Esophagus muscularis mucosa (tissue), 4 donors: ENCODE results near the gene S100A1. TPM values are rescaled to one million over a fixed set of nuclear protein-coding genes. Genes with fewer than 3 reads are reported as not detected.

Source experiments
- DNase-seq: peaks from one replicate; pipeline ENCODE4 v3.0.0-alpha.2; 2017; ENCODE audit errors: extremely low spot score
- H3K27ac ChIP-seq, 4 donors: fragments of 200-600 bp; sonication (generic); replicated peaks in 1 of 4; 1 replicate in 3 of 4; 2 replicates in 1 of 4; pipeline ENCODE4 v1.5.1; 2016 to 2019; ENCODE audit warnings: mild to moderate bottlenecking in 1 of 4
- H3K27me3 ChIP-seq, 4 donors: fragments of 200-600 bp; sonication (generic); one replicate each; pipeline versions ENCODE4 v1.5.1 to v1.6.0; 2016 to 2019
- H3K36me3 ChIP-seq, 4 donors: fragments of 200-600 bp; sonication (generic); one replicate each; pipeline ENCODE4 v1.5.1; 2016 to 2019
- H3K4me1 ChIP-seq, 4 donors: fragments of 200-600 bp; sonication (generic); one replicate each; pipeline ENCODE4 v1.5.1; 2016 to 2019
- H3K4me3 ChIP-seq, 4 donors: fragments of 200-600 bp; sonication (generic); 1 replicate in 2 of 4; 2 replicates in 2 of 4; pipeline ENCODE4 v1.5.1; 2016 to 2019; ENCODE audit warnings: mild to moderate bottlenecking in 4 of 4, moderate library complexity in 1 of 4
- H3K9me3 ChIP-seq, 4 donors: fragments of 200-600 bp; sonication (generic); 1 replicate in 3 of 4; 2 replicates in 1 of 4; pipeline ENCODE4 v1.5.1; 2016 to 2019
- EP300 ChIP-seq: sonication (generic); formaldehyde crosslinking; IDR thresholded peaks from one replicate; pipeline ENCODE4 v1.6.1; 2017; ENCODE audit warnings: antibody characterized with exemption
- POLR2A ChIP-seq: fragments of 450-650 bp; IDR thresholded peaks from one replicate; pipeline ENCODE4 v1.6.1; 2017; ENCODE audit warnings: antibody characterized with exemption, moderate library complexity, mild to moderate bottlenecking, low read depth
- POLR2AphosphoS5 ChIP-seq, 2 donors: sonication (generic); formaldehyde crosslinking; IDR thresholded peaks; one replicate each; pipeline ENCODE4 v1.6.1; 2017; ENCODE audit warnings: antibody characterized with exemption in 2 of 2
- WGBS: methylation state at CpG from one replicate; pipeline ENCODE4 v1.1.5; 2018; 5-methylcytosine and 5-hydroxymethylcytosine counted together
- intact Hi-C: fragments of 100-400 bp; cut with DNase I; formaldehyde crosslinking; loops from one replicate; pipeline ENCODE4 v1.15.1; 2023
- total RNA-seq, 4 donors: library from RNA; depleted of rRNA; stranded (reverse); fragments of >200 nt; gene quantifications; one replicate each; pipeline versions ENCODE4 v1.1.0 to v1.2.1, GENCODE V29; 2016
- TF ChIP-seq, protein P1 (sequence below), 3 experiments: fragments of 200-600 bp in 2 of 3; fragments of 450-650 bp in 1 of 3; sonication (generic) in 2 of 3; IDR thresholded peaks; one replicate each; pipeline ENCODE4 v1.5.1; 2017 to 2019; ENCODE audit warnings: antibody characterized with exemption in 3 of 3, mild to moderate bottlenecking in 2 of 3, moderate library complexity in 1 of 3

The S100A1 gene
- total RNA-seq, 4 donors from 2014 or later: 4.3 to 17.9 (median 9.2) TPM

- Histone ChIP-seq H3K9me3 (no peaks in the 10 kb centered on the region), H3K27me3 (no peaks in the 10 kb centered on the region), H3K27ac (peak overlapping the region; percentile 87 to 97 (median 92)), H3K4me3 (peak overlapping the region; percentile 66 to 81 (median 70)), H3K4me1 (peaks cover 10 to 19% (median 13%) of the 10 kb centered on the region in 4 donors), H3K36me3 (peaks cover 23 to 44% (median 38%) of the 10 kb centered on the region in 4 donors)
- intact Hi-C loops: loop anchor here (10.0 kb wide), 1 partner anchor 84 kb away; no protein-coding TSS in a partner anchor
- WGBS: 32% methylated on average over 8 of the region's 8 CpGs
- no peak for TF ChIP-seq POLR2AphosphoS5 (IDR thresholded peaks at IDR 0.05)
- TF ChIP-seq, protein P1, sequence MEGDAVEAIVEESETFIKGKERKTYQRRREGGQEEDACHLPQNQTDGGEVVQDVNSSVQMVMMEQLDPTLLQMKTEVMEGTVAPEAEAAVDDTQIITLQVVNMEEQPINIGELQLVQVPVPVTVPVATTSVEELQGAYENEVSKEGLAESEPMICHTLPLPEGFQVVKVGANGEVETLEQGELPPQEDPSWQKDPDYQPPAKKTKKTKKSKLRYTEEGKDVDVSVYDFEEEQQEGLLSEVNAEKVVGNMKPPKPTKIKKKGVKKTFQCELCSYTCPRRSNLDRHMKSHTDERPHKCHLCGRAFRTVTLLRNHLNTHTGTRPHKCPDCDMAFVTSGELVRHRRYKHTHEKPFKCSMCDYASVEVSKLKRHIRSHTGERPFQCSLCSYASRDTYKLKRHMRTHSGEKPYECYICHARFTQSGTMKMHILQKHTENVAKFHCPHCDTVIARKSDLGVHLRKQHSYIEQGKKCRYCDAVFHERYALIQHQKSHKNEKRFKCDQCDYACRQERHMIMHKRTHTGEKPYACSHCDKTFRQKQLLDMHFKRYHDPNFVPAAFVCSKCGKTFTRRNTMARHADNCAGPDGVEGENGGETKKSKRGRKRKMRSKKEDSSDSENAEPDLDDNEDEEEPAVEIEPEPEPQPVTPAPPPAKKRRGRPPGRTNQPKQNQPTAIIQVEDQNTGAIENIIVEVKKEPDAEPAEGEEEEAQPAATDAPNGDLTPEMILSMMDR (IDR thresholded peaks at IDR 0.05): no peak
- no peak for TF ChIP-seq POLR2A
- TF ChIP-seq EP300: no peak
- DNase-seq: no peak
These were observed 30.9 kb downstream of the S100A1 start for GRCh38 chr1:153659175-153659534.

- TF ChIP-seq POLR2A (no peak), EP300 (no peak), POLR2AphosphoS5 (IDR thresholded peaks at IDR 0.05) (no peak)
- TF ChIP-seq, protein P1 (IDR thresholded peaks at IDR 0.05): no peak
- Histone ChIP-seq H3K27ac (peak overlapping the region in 3 of 4 donors; percentile 87 to 97 (median 92)), H3K27me3 (no peaks in the 10 kb centered on the region), H3K36me3 (peaks cover 28 to 49% (median 43%) of the 10 kb centered on the region in 4 donors), H3K4me3 (peak overlapping the region; percentile 66 to 81 (median 70)), H3K9me3 (no peaks in the 10 kb centered on the region), H3K4me1 (peaks cover 10 to 19% (median 13%) of the 10 kb centered on the region in 4 donors)
- DNase-seq: no peak
- 84% methylated on average over 9 of the region's 9 CpGs for WGBS
- intact Hi-C loops: loop anchor here (10.0 kb wide), 1 partner anchor 85 kb away; no protein-coding TSS in a partner anchor
These were observed 31.4 kb downstream of the S100A1 start for GRCh38 chr1:153659656-153660055.

- H3K27ac ChIP-seq: peak overlapping the region in 1 of 4 donors; percentile 5
- intact Hi-C loops: no loop called here
- WGBS: 62% methylated on average over 8 of the region's 9 CpGs
- TF ChIP-seq EP300: no peak
- no peak for TF ChIP-seq POLR2AphosphoS5 (IDR thresholded peaks at IDR 0.05)
- TF ChIP-seq, protein P1 (IDR thresholded peaks at IDR 0.05): no peak
- TF ChIP-seq POLR2A: no peak
- no peak overlapping the region for H3K4me3 ChIP-seq
- peaks cover 43 to 65% (median 59%) of the 10 kb centered on the region in 4 donors for H3K36me3 ChIP-seq
- H3K9me3 ChIP-seq: no peaks in the 10 kb centered on the region
- H3K27me3 ChIP-seq: no peaks in the 10 kb centered on the region
- peaks cover 10 to 19% (median 13%) of the 10 kb centered on the region in 4 donors for H3K4me1 ChIP-seq
- DNase-seq: no peak
These were observed 33.0 kb downstream of the S100A1 start for GRCh38 chr1:153661111-153661708.

- H3K27ac ChIP-seq: no peak overlapping the region
- H3K4me3 ChIP-seq: no peak overlapping the region
- 47% methylated on average over 2 of the region's 2 CpGs for WGBS
- no peak for TF ChIP-seq POLR2A
- TF ChIP-seq POLR2AphosphoS5 (IDR thresholded peaks at IDR 0.05): no peak
- TF ChIP-seq, protein P1 (IDR thresholded peaks at IDR 0.05): no peak
- TF ChIP-seq EP300: no peak
- intact Hi-C loops: no loop called here
- DNase-seq: no peak
- no peaks in the 10 kb centered on the region for H3K9me3 ChIP-seq
- H3K27me3 ChIP-seq: no peaks in the 10 kb centered on the region
- peaks cover 10 to 19% (median 13%) of the 10 kb centered on the region in 4 donors for H3K4me1 ChIP-seq
- H3K36me3 ChIP-seq: peaks cover 54 to 75% (median 69%) of the 10 kb centered on the region in 4 donors
These were observed 34.0 kb downstream of the S100A1 start for GRCh38 chr1:153662269-153662668.
